ENCODE measurements around the gene UFSP2. TPM values are rescaled to one million over a fixed set of nuclear protein-coding genes. Genes with fewer than 3 reads are reported as not detected.

UFSP2 gene
- total RNA-seq, 1 donor from 2014 or later = 38.0 TPM

DNA sequence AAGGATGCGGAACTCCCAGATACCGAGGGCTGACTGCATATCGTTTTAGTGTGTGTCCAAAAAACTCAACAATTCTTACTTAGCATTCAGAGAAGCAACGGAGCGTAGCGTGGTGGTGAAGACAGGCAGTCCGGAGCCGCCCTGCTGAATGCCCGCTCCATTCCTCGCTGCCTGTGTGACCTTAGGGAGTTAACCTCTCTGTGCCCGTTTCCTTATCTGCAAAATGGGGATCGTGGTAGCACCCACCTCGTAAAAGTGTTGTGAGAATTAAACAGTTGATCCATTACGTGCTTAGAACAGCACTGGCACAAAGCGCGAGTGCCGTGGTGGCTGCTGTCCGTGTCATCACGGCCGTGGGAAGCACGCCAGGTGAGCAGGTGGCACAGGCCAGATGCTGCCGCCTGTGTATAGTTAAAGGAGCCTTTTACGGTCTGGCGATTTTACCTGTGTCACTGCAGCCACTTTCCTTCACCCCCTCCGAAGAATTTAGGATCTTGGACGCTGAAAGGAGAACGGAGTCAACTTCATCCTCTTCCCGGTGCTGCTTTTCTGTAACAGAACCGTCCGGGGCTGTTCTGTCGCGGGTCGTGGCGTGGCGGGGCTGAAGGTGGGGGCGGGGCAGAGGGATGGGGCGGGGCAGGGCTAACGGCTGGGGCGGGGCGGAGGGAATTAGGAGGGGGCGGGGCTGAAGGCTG is 44.9 kb upstream of the UFSP2 start:
- Mint-ChIP-seq H3K9me3 (ENCODE audit: unreplicated experiment) (peaks cover 3% of the 10 kb centered on the region), H3K27me3 (ENCODE audit: unreplicated experiment) (peaks cover 5% of the 10 kb centered on the region), H3K4me1 (ENCODE audit: low read depth, unreplicated experiment) (peaks cover 3% of the 10 kb centered on the region), H3K4me3 (ENCODE audit: unreplicated experiment) (peak overlapping the region; percentile 83), H3K27ac (ENCODE audit: unreplicated experiment) (peak overlapping the region; percentile 60), H3K36me3 (ENCODE audit: unreplicated experiment) (peaks cover 9% of the 10 kb centered on the region)
- TF ChIP-seq, protein P1, sequence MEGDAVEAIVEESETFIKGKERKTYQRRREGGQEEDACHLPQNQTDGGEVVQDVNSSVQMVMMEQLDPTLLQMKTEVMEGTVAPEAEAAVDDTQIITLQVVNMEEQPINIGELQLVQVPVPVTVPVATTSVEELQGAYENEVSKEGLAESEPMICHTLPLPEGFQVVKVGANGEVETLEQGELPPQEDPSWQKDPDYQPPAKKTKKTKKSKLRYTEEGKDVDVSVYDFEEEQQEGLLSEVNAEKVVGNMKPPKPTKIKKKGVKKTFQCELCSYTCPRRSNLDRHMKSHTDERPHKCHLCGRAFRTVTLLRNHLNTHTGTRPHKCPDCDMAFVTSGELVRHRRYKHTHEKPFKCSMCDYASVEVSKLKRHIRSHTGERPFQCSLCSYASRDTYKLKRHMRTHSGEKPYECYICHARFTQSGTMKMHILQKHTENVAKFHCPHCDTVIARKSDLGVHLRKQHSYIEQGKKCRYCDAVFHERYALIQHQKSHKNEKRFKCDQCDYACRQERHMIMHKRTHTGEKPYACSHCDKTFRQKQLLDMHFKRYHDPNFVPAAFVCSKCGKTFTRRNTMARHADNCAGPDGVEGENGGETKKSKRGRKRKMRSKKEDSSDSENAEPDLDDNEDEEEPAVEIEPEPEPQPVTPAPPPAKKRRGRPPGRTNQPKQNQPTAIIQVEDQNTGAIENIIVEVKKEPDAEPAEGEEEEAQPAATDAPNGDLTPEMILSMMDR (IDR thresholded peaks at IDR 0.05; ENCODE audit: partially characterized antibody, unreplicated experiment) = no peak
- DNase-seq = peak; percentile 28

DNA sequence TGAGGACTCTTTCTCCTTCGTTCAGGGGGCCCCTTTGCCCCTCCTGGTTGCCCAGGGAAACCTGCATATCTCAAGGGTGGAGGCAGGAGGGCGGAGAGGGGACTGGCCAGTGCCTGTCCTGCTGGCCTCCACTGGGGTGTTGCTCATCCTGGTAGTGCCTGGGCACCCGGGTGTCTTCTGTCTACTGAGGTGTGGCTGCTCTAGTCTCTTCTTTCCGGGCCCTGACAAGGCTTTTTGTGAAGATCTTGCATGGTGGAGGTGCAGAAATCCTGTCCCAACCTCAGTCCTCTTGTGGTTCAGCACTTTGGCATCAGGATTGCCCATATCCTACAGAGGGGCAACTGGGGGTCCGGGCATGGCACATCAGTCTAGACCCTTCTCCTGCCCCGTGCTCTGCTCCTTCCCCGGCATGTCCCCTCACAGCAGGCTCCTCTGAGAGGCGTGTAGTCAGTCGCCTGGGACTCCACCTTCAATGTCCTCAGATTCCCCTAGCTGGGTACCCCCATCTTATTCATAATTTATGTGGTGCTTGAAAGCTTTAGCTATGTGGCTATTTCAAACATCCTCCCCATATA is 43.9 kb upstream of the UFSP2 start:
- TF ChIP-seq, protein P1 (IDR thresholded peaks at IDR 0.05; ENCODE audit: partially characterized antibody, unreplicated experiment) = no peak
- Mint-ChIP-seq H3K27me3 (ENCODE audit: unreplicated experiment) (peaks cover 9% of the 10 kb centered on the region), H3K4me1 (ENCODE audit: low read depth, unreplicated experiment) (peaks cover 9% of the 10 kb centered on the region), H3K9me3 (ENCODE audit: unreplicated experiment) (peaks cover 6% of the 10 kb centered on the region), H3K27ac (ENCODE audit: unreplicated experiment) (no peak overlapping the region), H3K36me3 (ENCODE audit: unreplicated experiment) (peaks cover 9% of the 10 kb centered on the region), H3K4me3 (ENCODE audit: unreplicated experiment) (no peak overlapping the region)
- DNase-seq = no peak

DNA sequence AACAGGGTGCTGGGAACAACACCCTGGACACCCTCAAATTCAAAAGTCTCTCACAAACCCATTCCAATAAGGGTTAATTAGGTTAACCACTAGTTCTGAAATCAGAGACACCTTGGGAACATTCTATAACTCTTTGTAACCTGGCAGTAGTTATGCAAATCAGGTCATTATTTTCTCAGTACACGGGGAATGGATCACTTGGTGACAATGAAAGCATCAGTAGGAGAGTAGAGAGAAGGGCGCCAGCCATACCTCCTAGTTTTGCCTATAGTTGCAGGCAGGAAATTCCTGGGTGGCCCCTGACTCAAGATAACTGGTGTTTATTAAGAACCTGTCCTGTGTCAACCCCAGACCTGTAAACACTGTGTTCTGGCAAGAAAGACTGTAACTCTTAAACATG is 43.2 kb upstream of the UFSP2 start:
- peaks cover 9% of the 10 kb centered on the region for H3K27me3 Mint-ChIP-seq (ENCODE audit: unreplicated experiment)
- DNase-seq = no peak
- TF ChIP-seq, protein P1 (IDR thresholded peaks at IDR 0.05; ENCODE audit: partially characterized antibody, unreplicated experiment) = no peak
- peaks cover 6% of the 10 kb centered on the region for H3K9me3 Mint-ChIP-seq (ENCODE audit: unreplicated experiment)
- peaks cover 9% of the 10 kb centered on the region for H3K36me3 Mint-ChIP-seq (ENCODE audit: unreplicated experiment)
- H3K27ac Mint-ChIP-seq (ENCODE audit: unreplicated experiment) = no peak overlapping the region
- peaks cover 12% of the 10 kb centered on the region for H3K4me1 Mint-ChIP-seq (ENCODE audit: low read depth, unreplicated experiment)
- no peak overlapping the region for H3K4me3 Mint-ChIP-seq (ENCODE audit: unreplicated experiment)

DNA sequence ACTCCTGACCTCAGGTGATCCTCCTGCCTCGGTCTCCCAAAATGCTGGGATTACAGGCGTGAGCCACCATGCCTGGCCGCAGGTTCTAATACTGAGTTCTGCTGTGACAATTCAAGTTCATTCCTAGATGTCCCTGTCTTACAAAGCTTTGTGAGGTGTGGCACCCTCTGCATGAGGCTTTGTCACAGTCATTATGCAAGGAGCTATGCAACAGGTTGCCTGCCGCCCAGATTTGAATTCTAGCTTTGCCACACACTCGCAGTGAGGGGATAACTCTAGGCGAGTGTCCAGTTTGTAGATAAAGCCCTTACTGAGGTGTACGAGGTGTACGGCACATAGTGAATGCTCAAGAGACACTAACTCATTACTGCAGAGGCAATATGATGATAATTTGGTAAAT is 42.2 kb upstream of the UFSP2 start:
- H3K9me3 Mint-ChIP-seq (ENCODE audit: unreplicated experiment) = peaks cover 6% of the 10 kb centered on the region
- H3K36me3 Mint-ChIP-seq (ENCODE audit: unreplicated experiment) = peaks cover 9% of the 10 kb centered on the region
- peaks cover 9% of the 10 kb centered on the region for H3K27me3 Mint-ChIP-seq (ENCODE audit: unreplicated experiment)
- H3K4me1 Mint-ChIP-seq (ENCODE audit: low read depth, unreplicated experiment) = peaks cover 16% of the 10 kb centered on the region
- H3K27ac Mint-ChIP-seq (ENCODE audit: unreplicated experiment) = no peak overlapping the region
- DNase-seq = no peak
- TF ChIP-seq, protein P1 (IDR thresholded peaks at IDR 0.05; ENCODE audit: partially characterized antibody, unreplicated experiment) = no peak
- H3K4me3 Mint-ChIP-seq (ENCODE audit: unreplicated experiment) = no peak overlapping the region

DNA sequence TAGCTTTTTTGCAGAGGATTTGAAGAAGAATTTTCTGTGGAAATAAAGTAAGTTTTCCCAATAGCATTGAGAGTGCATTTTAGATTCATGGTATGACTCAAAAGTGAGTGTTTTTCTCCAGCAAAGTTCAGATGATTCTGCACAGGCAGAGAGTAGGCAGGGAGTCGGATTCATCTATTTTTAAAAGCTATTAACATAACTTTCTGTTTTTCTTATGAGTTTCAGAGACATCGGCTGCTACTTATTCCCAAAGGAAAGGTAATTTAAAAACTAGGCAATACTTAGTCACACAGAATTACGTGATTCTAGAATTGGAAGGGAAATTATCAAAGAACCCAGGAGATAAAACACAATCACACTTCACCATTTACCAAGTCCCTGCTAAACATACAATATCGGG is 41.3 kb upstream of the UFSP2 start:
- peaks cover 6% of the 10 kb centered on the region for H3K9me3 Mint-ChIP-seq (ENCODE audit: unreplicated experiment)
- H3K4me1 Mint-ChIP-seq (ENCODE audit: low read depth, unreplicated experiment) = peaks cover 16% of the 10 kb centered on the region
- TF ChIP-seq, protein P1 (IDR thresholded peaks at IDR 0.05; ENCODE audit: partially characterized antibody, unreplicated experiment) = no peak
- H3K27me3 Mint-ChIP-seq (ENCODE audit: unreplicated experiment) = peaks cover 9% of the 10 kb centered on the region
- no peak for DNase-seq
- peaks cover 9% of the 10 kb centered on the region for H3K36me3 Mint-ChIP-seq (ENCODE audit: unreplicated experiment)
- H3K27ac Mint-ChIP-seq (ENCODE audit: unreplicated experiment) = no peak overlapping the region
- no peak overlapping the region for H3K4me3 Mint-ChIP-seq (ENCODE audit: unreplicated experiment)

Measured in glutamatergic neuron (in vitro differentiated cells).